Renal cortex interstitium (tissue), 11 donors: ENCODE results near the gene RPS21. TPM values are rescaled to one million over a fixed set of nuclear protein-coding genes. Genes with fewer than 3 reads are reported as not detected.
"Not testable (repeated sequence)": the region's sequence is repeated elsewhere in the genome, so short reads cannot be mapped to it uniquely, and the experiment has no call there.

ENCODE experiments used
- DNase-seq, 11 donors: peaks; one replicate each; pipeline ENCODE4 v3.0.0-alpha.2; 2013; ENCODE audit warnings: low read depth in 9 of 11, low spot score in 4 of 11; ENCODE audit errors: extremely low read depth in 1 of 11
- polyA plus RNA-seq, 3 donors: library from polyadenylated mRNA; unstranded; fragments of 120-200 nt; gene quantifications; one replicate each; pipeline ENCODE4 v1.2.1, GENCODE V29; 2013; ENCODE audit not compliant: insufficient read length in 3 of 3

RPS21 gene
- polyA plus RNA-seq, 3 donors, result 755 to 1,083 (median 940) TPM

DNA sequence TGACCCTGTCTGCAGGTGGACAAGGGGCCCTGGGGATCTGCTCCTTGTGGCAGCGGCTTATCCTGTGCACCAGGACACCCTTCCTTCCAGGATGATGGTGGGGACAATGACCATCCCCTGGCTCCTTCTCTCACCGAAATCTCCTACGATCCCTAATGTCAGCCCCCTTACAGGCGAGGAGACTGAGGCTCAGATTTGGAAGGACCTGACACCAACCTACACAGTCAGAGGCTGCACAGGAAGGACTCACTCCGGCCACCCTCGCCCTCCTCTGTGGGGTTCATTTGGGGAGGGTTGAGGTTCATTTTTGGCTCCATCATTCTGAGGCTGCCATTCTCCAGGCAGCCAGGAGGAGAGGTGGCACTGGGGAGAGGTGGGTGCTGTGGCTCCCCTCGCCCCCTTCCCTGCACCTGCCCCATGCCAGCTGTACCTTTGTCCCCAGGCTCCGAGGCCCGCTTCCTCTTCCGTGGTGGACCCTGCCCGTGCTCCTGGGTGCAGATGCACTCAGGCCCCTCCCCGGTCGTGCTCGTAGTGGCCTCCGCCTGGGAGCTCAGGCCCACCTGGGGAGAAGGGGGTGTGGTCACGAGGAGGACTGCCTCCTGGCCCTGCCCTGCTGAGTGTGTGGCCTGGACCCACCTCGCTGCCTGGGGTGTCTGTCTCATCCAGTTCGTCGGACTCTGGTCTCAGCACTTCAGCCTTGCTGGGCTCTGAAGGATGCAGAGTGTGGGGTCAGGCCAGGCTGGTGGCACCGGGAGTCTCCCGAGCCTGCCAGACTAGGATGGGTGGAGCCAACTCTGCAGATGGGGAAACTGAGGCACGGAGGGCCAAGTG lies 25.5 kb downstream of the RPS21 start:
- no peak for DNase-seq

DNA sequence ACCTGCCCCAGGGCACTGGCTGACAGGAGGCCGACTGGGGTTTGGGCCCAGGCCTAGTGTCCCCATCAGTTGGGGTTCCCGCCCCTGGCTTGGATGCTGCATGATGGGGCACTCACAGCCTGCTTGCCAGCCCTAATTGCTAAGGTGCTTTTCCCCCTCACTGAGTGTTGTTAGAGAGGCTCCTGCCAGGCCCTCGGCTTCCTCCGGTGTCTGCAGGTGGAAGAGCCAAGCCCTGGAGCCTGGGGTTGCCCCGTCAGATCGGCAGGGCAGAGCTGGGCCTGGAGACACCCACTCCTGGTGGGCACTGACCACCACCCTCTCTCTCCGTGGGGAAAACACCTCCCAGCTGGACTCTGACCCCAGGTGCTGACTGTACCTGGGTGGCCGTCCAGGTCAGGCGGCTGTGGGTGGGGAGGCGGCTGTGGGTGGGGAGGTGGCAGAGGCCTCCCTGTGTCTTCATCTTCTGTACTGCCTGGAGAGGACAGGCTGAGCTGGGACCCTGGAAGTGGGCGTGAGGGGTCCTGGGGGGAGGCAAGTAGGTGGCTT lies 26.2 kb downstream of the RPS21 start:
- no peak for DNase-seq

DNA sequence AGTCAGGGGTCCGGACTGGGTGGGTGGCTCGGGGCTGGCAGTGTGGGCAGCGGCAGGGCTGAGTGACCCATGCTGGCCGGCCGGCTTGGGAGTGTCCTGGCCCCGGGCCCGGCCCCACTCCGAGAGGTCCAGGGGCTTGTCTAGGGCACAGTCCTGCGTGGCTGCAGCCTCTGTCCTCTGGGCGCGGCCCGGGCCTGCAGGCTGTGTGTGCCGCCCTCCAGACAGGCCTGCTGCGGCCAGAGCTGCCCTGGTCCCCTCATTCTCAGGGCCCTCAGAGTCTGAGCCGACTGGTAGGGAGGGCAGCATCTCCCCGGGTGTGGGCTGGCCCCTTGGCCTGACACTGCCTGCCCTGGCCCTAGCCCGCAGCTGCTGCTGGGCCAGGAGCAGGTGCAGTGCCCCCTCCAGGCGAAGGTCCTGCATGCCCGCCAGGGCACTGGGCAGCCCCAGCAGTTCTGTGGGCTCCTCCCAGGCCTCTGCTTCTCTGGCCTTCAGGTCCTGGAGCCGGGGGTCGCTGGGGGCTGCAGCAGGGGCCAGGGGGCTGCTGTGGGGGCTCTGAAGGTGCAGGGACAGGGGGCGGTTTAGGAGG lies 27.1 kb downstream of the RPS21 start:
- DNase-seq, result no peak

DNA sequence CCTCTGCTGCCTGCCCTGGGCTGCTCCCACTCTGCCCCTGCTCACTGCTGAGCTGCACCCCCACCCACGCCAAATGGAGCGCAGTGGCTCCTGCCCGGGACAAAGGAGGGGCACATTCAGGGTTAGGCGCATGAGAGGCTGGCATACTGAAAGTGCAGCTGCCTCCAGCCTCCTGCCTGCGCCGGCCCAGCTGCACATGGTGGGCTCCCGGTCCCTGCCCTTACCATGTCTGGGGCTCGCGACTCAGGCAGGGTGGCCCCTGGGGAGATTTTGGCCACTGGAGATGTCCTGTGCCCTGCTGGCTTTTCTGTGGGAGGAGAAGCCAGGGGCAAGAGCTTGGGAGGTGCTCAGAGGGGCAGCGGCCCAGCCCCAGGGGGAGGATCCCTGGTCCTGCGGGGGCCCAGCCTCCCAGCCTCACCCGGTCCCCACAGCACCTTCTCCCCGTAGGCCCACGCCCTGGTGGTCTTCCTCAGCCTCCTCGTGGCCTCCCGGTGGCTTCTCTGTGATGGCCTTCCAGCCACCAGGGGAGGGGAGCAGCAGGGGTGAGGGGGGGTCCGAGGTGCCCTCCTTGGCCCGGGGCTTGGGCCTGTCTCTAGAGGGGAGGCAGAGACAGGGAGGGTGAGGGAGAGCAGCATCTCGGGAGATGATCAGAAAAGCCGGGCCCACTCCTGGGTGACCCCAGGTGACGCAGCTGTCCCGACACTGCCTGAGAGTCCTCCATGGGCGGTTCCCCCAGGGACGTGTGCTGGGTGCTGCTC lies 28.6 kb downstream of the RPS21 start:
- DNase-seq, result no peak

DNA sequence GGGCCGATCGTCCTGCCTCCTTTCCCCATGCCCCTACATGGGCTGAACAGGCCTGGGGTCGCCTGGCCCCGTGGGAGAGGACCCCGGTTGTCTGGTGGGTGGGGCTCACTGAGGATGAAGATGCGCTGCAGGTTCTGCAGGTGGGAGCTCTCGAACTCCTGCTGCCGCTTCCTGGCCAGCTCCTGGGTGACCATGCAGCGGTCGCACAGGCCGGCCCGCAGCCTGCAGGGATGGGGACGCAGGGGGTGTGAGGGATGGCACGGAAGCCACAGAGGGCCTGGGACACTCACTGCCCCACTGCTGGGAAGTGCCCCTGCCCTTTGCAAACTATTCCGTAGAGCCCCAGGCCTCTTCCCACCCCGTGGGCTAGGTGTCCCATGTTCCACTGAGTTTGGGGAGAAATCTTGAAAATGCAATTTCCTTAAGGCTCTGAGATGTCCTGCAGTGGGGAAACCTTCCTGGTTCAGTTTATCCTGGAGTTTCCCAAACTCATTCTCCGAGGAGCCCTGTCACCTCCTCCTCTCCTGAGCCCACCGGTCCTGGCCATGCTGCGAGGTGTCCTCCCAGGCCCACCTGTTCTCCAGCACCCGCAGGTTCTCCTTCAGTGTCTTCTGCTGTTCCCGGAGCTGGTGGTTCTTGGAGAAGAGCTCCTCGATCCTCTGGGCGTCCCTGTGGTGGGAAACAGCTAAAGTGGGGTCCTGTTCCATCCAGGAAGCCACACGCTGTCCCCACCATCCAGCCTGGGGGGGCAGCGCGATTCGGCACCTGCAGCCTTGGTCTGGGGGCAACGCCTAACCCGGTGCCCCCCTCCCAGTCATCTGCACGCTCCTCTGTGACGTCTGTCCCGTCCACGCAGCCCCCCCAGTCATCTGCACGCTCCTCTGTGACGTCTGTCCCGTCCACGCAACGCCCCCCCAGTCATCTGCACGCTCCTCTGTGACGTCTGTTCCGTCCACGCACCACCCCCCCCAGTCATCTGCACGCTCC lies 30.0 kb downstream of the RPS21 start:
- DNase-seq, result no peak

DNA sequence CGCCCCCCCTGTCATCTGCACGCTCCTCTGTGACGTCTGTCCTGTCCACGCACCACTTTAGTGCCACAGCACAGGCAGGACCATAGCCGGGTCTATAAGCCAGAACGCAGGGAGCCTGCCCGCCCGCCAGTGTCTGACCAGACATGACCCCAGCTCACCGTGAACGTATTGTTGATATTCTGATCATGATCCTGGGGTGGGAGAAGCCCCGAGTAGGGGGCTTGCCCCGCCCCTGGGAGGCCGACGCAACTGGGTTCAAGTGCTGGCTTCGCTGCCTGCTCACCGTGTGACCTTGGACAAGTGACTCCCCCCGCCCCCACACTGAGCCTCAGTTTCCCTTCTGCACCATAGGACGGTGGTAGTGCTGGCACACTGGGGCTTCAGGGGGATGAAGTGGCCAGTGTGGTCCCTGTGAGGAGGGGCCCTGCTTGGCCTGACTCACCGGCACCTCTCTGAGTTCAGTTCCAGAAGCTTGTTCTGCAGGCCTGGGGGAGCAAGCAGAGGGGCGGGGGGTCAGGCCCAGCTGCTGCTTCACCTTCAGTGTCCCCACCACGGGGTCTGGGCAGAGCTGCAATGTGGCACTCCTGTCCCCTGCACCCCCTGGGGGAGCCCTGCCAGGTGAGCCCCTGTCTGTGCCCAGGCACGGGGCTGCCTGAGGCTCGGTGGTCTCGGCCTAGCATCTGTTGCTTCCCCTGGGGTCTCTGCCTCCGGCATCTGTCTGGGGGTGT lies 31.2 kb downstream of the RPS21 start:
- DNase-seq, result no peak

DNA sequence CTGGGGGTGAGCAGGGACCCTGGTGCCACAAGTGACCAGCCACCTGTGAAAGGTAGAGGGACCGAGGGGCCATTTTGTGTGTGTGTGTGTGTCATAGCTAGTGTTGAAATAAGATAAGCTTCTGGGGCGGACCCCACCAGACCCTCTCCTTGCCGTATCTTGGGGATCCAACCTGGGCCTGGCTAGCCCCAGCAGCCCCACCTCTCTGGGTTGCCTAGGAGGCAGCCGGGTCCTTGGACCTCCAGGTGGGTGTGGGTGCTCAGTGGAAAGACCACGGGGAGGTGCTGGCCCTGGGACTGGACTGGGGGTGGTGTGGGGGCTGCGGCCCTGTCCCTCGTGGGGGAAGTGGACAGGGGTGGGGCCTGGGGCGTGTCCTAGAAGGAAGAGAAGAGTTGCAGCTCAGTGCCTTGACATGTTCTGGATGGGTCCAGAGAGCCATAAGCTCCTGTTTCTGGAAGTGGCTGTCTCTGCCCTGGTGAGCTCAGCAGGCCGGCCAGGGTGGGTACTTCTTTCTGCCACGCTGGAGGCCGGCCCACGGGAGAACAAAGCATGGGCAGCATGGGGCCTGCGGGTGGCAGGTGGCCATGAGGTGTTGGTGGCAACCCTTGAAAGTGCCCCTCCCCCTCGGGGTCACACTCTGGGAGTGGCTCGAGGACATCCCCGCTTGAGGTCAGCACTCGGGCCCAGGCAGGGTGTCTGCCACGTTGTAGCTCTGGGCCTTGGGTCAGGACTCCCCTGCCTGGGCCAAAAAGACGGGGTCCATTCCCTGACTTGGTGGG lies 32.0 kb downstream of the RPS21 start:
- DNase-seq, result no peak

DNA sequence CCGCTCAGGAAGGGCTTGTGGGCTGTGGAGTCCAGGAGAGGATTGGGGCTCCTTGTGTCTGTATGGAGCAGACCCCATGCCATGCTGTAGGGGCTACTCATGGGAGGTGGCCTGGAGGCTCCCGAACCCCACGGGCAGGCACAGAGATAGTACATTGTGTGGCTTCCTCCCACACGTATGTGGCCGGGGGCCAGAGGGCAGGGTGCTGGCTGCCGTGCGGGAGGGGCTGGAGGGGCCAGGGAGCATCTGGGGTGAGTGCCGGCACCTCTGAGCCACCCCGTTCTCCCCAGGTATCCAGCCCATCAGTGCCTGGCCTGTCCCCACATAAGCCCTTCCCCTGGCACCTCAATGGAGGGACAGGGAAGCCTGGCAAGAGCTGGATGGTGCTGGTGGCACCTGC lies 32.9 kb downstream of the RPS21 start:
- no peak for DNase-seq

DNA sequence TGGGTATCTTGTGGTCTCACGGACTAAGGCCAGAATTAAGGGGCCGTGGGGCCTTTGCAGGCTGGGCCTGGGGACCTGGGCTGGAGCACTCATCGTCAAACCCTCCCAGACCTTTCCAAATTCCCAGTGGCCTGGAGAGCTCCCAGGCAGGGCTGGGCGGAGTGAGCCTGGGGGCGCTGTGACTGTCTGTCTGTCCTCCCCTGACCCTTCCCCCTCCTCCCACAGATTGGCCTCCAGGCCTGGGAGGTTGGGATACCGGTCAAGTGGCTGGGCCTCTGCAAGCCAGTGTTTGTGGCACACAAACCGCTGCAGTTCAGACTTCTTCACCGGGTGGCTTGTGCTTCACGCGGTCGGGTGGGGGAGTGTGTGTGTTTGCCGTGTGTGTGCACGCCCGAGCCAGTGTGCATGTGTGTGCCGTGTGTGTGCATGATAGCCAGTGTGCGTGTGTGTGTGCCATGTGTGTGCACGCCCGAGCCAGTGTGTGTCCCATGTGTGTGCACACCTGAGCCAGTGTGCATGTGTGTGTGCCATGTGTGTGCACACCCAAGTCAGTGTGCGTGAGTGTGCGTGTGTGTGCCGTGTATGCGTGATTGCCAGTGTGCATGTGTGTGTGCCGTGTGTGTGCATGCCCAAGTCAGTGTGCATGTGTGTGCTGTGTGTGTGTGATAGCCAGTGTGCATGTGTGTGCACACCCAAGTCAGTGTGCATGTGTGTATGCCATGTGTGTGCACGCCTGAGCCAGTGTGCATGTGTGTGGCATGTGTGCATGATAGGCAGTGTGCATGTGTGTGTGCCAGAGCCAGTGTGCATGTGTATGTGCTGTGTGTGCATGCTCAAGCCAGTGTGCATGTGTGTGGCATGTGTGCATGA lies 34.2 kb downstream of the RPS21 start:
- no peak for DNase-seq

DNA sequence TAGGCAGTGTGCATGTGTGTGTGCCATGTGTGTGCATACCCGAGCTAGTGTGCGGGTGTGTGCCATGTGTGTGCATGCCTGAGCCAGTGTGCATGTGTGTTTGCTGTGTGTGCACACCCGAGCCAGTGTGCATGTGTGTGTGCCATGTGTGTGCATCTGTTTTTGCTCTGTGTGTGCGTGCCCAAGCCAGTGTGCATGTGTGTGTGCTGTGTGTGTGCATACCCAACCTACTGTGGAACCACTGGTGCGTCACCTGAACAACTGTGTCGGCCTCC lies 34.8 kb downstream of the RPS21 start:
- no peak for DNase-seq

DNA sequence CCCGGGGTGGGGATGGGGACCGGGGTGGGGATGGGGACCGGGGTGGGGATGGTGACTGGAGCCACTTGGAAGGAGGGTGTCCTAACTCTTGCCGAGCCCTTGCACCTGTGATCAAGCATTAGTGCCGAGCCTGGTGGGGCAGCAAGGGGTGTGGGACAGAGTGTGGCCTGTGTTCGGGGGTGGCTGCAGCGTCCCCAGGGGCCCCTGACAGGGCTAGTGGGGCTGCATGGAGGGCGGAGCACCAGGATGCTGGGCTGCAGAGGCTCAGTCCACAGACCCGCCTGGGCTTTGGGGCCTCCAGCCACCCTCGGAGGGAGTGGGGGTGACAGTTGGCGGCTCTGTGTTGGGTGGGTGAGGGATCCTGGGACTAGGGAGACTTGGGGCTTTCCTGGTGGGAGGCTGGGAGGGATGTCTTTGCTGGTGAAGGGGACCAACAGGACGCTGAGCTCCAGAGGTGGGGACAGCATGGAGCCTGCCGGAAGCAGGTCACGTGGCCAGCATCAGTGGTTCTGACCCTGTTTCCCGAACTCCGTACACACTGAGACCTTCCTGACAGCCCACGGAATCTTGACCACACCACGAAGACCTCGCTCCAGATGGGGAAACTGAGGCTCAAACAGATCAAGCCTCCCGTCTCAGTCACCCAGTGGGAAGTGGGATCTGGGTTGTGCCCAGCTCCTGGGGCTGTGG lies 35.9 kb downstream of the RPS21 start:
- DNase-seq, result no peak

DNA sequence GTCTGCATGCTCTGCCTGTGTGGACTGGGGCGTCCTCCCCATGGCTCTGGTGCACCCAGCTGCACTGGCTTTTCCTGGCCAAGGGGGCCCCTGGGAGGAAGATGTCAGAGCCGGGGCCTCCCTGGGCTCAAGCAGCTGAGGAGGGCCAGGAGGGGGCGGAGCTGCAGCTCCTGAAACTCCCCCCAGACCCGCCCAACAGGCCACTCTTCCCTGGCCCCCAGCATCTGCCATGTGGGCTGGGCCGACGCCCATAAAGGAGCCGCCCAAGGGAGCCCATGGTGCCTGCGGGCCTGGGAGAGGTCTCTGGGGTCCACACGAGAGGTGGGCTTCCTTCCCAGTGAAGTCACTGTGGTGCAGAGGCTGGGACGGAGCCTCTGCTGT lies 36.4 kb downstream of the RPS21 start:
- DNase-seq, result no peak

DNA sequence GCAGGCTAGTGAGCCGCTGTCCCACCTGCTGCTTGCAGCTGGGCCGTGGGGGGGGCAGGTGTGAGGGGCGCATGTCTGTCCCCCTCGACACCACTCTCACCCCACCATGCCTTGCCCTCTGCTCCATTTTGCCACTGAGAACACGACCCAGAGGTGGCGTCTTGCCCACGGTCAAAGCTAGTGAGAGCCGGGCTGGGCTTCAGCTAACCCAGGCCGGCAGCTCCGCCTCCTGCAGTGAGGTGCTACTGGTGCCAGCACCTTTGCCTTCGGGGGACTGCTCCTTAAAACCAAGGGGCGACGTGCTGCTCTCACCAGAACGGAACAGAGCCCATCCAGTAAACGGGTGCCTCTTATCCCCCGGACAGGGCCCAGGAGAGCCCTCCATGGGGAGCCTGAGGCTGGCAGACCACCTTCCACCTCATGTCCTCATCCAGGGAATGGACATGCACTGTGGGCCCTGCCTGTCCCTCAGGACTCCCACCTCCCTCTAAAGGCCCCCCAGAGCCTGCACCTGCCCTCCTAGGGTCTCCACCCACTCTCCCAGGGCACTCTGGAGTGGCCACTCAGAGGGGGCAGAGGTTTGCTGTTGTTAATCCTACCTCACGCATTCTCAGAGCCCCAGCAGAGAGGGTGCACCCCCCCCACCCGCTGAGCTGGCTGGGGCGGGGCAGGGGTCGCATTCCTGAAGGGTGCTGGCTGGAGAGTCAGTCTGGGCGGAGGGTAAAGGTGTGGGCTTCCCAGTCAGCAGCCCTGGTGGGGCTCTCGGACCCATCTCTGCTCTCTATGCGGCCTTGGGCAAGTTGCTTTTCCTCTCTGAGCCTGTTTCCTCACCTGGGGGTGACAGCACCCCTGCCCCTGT lies 37.6 kb downstream of the RPS21 start:
- no peak for DNase-seq

DNA sequence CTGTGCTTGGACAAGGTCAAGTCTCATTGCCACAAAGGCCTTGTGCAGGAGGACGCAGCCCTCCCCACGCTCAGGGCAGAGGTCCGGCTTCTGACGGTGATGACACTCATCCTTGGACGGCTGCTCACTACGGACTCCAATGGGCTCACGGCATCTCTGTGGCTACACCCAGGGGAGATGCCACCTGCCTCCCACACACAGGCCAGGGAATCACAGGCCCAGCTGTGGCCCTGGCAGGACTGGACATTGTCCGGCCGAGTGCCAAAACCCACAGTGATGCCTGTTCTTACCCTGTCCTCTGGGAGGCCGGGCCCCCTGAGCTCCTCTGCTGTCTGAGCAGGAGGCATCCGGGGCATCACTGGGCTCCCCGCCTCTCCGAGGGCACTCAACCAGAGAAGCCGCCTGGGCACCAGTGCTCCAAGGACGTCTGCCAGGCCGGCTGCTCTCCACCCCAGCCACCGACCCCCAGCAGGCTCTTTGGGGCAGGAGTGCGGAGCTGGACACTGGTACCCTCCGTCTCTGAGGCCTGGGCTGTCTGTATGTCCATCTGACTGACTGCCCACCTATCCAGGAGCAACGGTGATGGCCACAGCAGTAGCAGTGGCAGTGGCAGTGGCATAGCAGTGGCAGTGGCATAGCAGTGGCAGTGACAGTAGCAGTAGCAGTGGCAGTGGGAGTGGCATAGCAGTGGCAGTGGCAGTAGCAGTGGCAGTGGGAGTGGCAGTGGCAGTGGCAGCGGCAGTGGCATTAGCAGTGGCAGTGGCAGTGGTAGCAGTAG lies 38.6 kb downstream of the RPS21 start:
- DNase-seq, result no peak

DNA sequence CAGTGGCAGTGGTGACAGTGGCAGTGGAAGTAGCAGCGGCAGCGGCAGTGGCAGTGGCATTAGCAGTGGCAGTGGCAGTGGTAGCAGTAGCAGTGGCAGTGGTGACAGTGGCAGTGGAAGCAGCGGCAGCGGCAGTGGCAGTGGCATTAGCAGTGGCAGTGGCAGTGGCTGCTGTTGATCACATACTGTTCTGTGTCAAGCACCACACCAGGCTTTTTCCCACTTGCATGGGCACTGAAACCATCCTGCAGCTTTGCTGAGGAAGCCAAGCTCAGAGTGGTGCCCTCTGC lies 39.1 kb downstream of the RPS21 start:
- not testable (repeated sequence) for DNase-seq
